ENCODE data around the gene CXXC5. TPM values are rescaled to one million over a fixed set of nuclear protein-coding genes. Genes with fewer than 3 reads are reported as not detected.
"Not testable (repeated sequence)": the region's sequence is repeated elsewhere in the genome, so short reads cannot be mapped to it uniquely, and the experiment has no call there.

The CXXC5 gene
- total RNA-seq, 1 experiment from 2014 or later: 7.8 TPM

- TF ChIP-seq CTCF (IDR thresholded peaks at IDR 0.05; ENCODE audit: unreplicated experiment): no peak
- CTCF ChIA-PET: interaction anchor here (0.6 to 1.3 kb wide), 2 partner anchors 42 to 48 kb away, joined by 4 to 7 read pairs; no protein-coding TSS in a partner anchor
- no peak overlapping the region for H3K4me3 Mint-ChIP-seq (ENCODE audit: unreplicated experiment)
- POLR2A ChIA-PET: interaction anchor here (0.9 kb wide), 1 partner anchor 17 kb away, joined by 3 read pairs; no protein-coding TSS in a partner anchor
- no peak for DNase-seq (ENCODE audit: unreplicated experiment)
- BruUV-seq (replicated peaks): no TSS peak
- H3K27ac Mint-ChIP-seq (ENCODE audit: low read depth, unreplicated experiment): no peak overlapping the region
- H3K9me3 Mint-ChIP-seq (ENCODE audit: unreplicated experiment): peaks cover 17% of the 10 kb centered on the region
- no peaks in the 10 kb centered on the region for H3K36me3 Mint-ChIP-seq (ENCODE audit: insufficient read depth, unreplicated experiment)
- H3K4me1 Mint-ChIP-seq (ENCODE audit: insufficient read depth, unreplicated experiment): no peaks in the 10 kb centered on the region
- H3K27me3 Mint-ChIP-seq (ENCODE audit: insufficient read depth, unreplicated experiment): peaks cover 13% of the 10 kb centered on the region
- intact Hi-C loops (cut with micrococcal nuclease): no loop called here
Measured at GRCh38 chr5:139717221-139717620, 69.1 kb downstream of the CXXC5 start.

GRCh38 chr5:139718403-139718802 lies 70.3 kb downstream of the CXXC5 start:
- H3K36me3 Mint-ChIP-seq (ENCODE audit: insufficient read depth, unreplicated experiment); CTCF ChIA-PET; H3K27me3 Mint-ChIP-seq (ENCODE audit: insufficient read depth, unreplicated experiment); POLR2A ChIA-PET; H3K27ac Mint-ChIP-seq (ENCODE audit: low read depth, unreplicated experiment); H3K4me3 Mint-ChIP-seq (ENCODE audit: unreplicated experiment); intact Hi-C loops (cut with micrococcal nuclease); DNase-seq (ENCODE audit: unreplicated experiment); H3K4me1 Mint-ChIP-seq (ENCODE audit: insufficient read depth, unreplicated experiment); BruUV-seq (replicated peaks): not testable (repeated sequence)
- H3K9me3 Mint-ChIP-seq (ENCODE audit: unreplicated experiment): peaks cover 17% of the 10 kb centered on the region

- H3K4me3 Mint-ChIP-seq (ENCODE audit: unreplicated experiment); DNase-seq (ENCODE audit: unreplicated experiment); POLR2A ChIA-PET; H3K27ac Mint-ChIP-seq (ENCODE audit: low read depth, unreplicated experiment); H3K36me3 Mint-ChIP-seq (ENCODE audit: insufficient read depth, unreplicated experiment); intact Hi-C loops (cut with micrococcal nuclease); H3K4me1 Mint-ChIP-seq (ENCODE audit: insufficient read depth, unreplicated experiment); H3K27me3 Mint-ChIP-seq (ENCODE audit: insufficient read depth, unreplicated experiment); BruUV-seq (replicated peaks): not testable (repeated sequence)
- peaks cover 17% of the 10 kb centered on the region for H3K9me3 Mint-ChIP-seq (ENCODE audit: unreplicated experiment)
- CTCF ChIA-PET: interaction anchor here (0.7 to 1.1 kb wide), 2 partner anchors 9 to 248 kb away, joined by 5 to 6 read pairs; no protein-coding TSS in a partner anchor
Measured at GRCh38 chr5:139719970-139720369, 71.8 kb downstream of the CXXC5 start.

- intact Hi-C loops (cut with micrococcal nuclease): no loop called here
Measured at GRCh38 chr5:139723986-139724587, 75.9 kb downstream of the CXXC5 start.

More at GRCh38 chr5:139723986-139724587, 75.9 kb downstream of the CXXC5 start:
- DNase-seq (ENCODE audit: unreplicated experiment): no peak
- Mint-ChIP-seq H3K27ac (ENCODE audit: low read depth, unreplicated experiment) (no peak overlapping the region), H3K4me3 (ENCODE audit: unreplicated experiment) (no peak overlapping the region), H3K9me3 (ENCODE audit: unreplicated experiment) (peaks cover 9% of the 10 kb centered on the region), H3K4me1 (ENCODE audit: insufficient read depth, unreplicated experiment) (no peaks in the 10 kb centered on the region), H3K36me3 (ENCODE audit: insufficient read depth, unreplicated experiment) (no peaks in the 10 kb centered on the region), H3K27me3 (ENCODE audit: insufficient read depth, unreplicated experiment) (no peaks in the 10 kb centered on the region)
- TF ChIP-seq CTCF (IDR thresholded peaks at IDR 0.05; ENCODE audit: unreplicated experiment): no peak
- CTCF ChIA-PET: interaction anchor here (0.6 to 0.8 kb wide), 2 partner anchors 91 to 140 kb away, joined by 3 to 4 read pairs; no protein-coding TSS in a partner anchor
- POLR2A ChIA-PET: interaction anchor here (0.6 kb wide), 1 partner anchor 157 kb away, joined by 3 read pairs; no protein-coding TSS in a partner anchor
- BruUV-seq (replicated peaks): no TSS peak
